Immature natural killer cell (primary cell): ENCODE data around the gene GRPEL2. TPM values are rescaled to one million over a fixed set of nuclear protein-coding genes. Genes with fewer than 3 reads are reported as not detected.

Source experiments
- DNase-seq, 3 donors: peaks; one replicate each; pipeline ENCODE4 v3.0.0; 2022; ENCODE audit warnings: mixed read lengths in 1 of 3
- H3K27ac Mint-ChIP-seq, 6 donors: one replicate each; pipeline ENCODE4 v1.8.0; 2020; ENCODE audit warnings: mixed read lengths in 6 of 6, mild to moderate bottlenecking in 5 of 6, inconsistent platforms in 4 of 6, moderate library complexity in 3 of 6
- H3K27me3 Mint-ChIP-seq, 3 donors: one replicate each; pipeline ENCODE4 v1.8.0; 2020 to 2021; ENCODE audit warnings: low read depth in 3 of 3, mild to moderate bottlenecking in 3 of 3, mixed read lengths in 3 of 3, moderate library complexity in 3 of 3, inconsistent platforms in 1 of 3
- H3K36me3 Mint-ChIP-seq, 3 donors: one replicate each; pipeline ENCODE4 v1.8.0; 2020; ENCODE audit warnings: mixed read lengths in 3 of 3, inconsistent platforms in 2 of 3, mild to moderate bottlenecking in 2 of 3
- H3K4me1 Mint-ChIP-seq, 2 donors: one replicate each; pipeline ENCODE4 v1.8.0; 2020; ENCODE audit warnings: inconsistent platforms in 2 of 2, mild to moderate bottlenecking in 2 of 2, mixed read lengths in 2 of 2, moderate library complexity in 1 of 2
- H3K4me3 Mint-ChIP-seq, 5 donors: one replicate each; pipeline ENCODE4 v1.8.0; 2020; ENCODE audit warnings: mild to moderate bottlenecking in 5 of 5, mixed read lengths in 5 of 5, inconsistent platforms in 3 of 5, moderate library complexity in 3 of 5
- H3K9me3 Mint-ChIP-seq, 6 donors: one replicate each; pipeline ENCODE4 v1.8.0; 2020; ENCODE audit warnings: mild to moderate bottlenecking in 6 of 6, mixed read lengths in 6 of 6, inconsistent platforms in 4 of 6, moderate library complexity in 3 of 6
- polyA plus RNA-seq, 3 donors: library from polyadenylated mRNA; unstranded; fragments of 300-500 nt; fragmentation: Illumina TruSeq; gene quantifications; one replicate each; pipeline ENCODE4 v1.2.3, GENCODE V29; 2021

Gene GRPEL2
- polyA plus RNA-seq, 3 donors from 2014 or later: 0.88 to 4.5 (median 2.6) TPM

DNA sequence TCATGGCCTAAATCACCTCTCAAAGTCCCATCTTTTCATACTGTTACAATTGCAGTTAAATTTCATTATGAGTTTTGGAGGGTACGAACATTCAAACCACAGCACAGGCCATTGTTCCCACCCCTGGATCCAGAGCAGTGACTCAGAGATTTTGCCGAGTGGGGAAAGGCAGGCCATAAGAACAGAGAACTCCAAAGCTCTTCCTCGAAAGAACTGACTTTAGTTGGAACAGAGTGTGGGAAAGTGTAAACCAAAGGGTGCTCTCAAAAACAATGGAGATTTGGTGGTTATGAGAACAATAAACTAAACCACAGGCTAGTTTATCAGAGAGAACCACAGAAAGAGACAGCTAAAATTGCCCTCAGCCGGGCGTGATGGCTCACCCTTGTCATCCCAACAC, 19.4 kb upstream of the GRPEL2 start:
- no peak overlapping the region for H3K4me3 Mint-ChIP-seq
- no peak overlapping the region for H3K27ac Mint-ChIP-seq
- no peaks in the 10 kb centered on the region for H3K9me3 Mint-ChIP-seq
- no peak for DNase-seq
- no peaks in the 10 kb centered on the region for H3K4me1 Mint-ChIP-seq
- H3K36me3 Mint-ChIP-seq: no peaks in the 10 kb centered on the region
- H3K27me3 Mint-ChIP-seq: peaks cover 0 to 5% (median 2%) of the 10 kb centered on the region in 3 donors

DNA sequence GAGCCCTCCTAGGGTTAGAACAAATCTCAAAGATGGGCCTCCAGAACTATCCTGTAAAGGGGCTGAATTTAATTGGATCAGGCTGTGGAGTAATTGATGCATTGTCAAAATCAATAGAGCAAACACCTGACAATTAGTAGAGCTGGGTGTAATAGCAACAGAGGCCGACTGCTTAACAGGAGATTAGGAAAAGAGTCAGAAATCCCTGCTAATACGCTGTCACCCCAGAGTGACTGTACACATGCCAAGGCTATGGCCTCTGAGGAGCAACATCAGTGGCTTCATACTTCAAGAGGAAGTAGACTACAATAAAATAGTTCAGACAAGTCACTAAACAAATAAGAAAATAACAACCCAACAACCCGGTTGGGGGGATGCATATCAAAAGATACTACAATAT, 18.7 kb upstream of the GRPEL2 start:
- no peaks in the 10 kb centered on the region for H3K9me3 Mint-ChIP-seq
- no peaks in the 10 kb centered on the region for H3K4me1 Mint-ChIP-seq
- H3K27ac Mint-ChIP-seq: no peak overlapping the region
- no peaks in the 10 kb centered on the region for H3K36me3 Mint-ChIP-seq
- peaks cover 1 to 3% (median 2%) of the 10 kb centered on the region in 3 donors for H3K27me3 Mint-ChIP-seq
- H3K4me3 Mint-ChIP-seq: no peak overlapping the region
- no peak for DNase-seq

DNA sequence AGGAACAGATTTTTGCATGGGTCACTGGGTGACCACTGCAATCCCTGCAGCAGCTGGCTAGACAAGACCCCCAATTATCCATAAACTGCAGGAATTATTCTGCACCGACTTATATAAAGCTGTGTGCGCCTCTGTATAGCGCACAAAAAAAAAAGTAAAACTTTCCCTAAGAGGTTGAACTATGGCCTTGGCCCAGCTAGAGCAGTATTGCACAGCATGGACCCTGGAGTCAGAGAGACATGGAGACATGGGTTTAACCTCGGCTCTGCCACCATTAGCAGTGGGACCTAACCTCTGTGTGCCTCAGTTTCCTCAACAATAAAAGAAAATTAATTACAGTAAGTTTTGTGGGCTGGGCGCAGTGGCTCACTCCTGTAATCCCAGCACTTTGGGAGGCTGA, 17.1 kb upstream of the GRPEL2 start:
- no peaks in the 10 kb centered on the region for H3K4me1 Mint-ChIP-seq
- H3K4me3 Mint-ChIP-seq: no peak overlapping the region
- H3K36me3 Mint-ChIP-seq: no peaks in the 10 kb centered on the region
- no peak overlapping the region for H3K27ac Mint-ChIP-seq
- H3K9me3 Mint-ChIP-seq: no peaks in the 10 kb centered on the region
- DNase-seq: no peak
- H3K27me3 Mint-ChIP-seq: peaks cover 3 to 4% (median 3%) of the 10 kb centered on the region in 3 donors

DNA sequence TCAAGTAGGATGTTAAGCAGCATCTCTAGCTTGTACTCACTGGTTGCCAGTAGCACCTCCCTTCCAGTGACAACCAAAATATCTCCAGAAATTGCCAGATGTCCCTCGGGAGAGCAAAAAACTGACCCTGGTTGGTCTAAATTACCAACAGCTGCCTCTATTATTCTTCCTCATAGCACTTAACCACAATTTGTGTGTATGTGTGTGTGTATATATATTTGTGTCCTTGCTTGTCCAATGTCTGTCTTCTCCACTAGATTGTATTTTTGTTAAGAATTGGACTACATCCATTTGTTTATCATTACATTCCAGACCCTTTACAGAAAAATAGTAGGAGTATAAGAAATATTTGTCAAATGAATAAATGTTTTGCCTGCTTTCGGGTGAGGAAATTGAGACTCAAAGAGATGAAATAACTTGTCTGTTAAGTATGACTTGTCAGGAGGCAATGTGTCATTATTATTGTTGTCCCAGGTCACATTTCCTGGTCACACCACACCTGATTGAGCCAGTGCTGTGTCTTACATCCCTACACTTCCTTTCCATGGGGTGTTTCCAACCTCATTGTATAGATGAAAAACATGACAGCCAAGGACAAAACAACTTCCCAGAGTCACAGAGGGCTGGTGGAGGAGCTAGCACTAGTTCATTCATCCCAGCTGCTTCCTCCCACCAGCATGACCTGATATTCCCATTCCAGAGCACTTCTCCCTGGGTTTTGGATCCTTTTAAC, 11.4 kb upstream of the GRPEL2 start:
- H3K4me1 Mint-ChIP-seq: no peaks in the 10 kb centered on the region
- peaks cover 3% of the 10 kb centered on the region in 3 donors for H3K27me3 Mint-ChIP-seq
- no peaks in the 10 kb centered on the region for H3K9me3 Mint-ChIP-seq
- H3K27ac Mint-ChIP-seq: no peak overlapping the region
- peaks cover 0 to 4% (median 0%) of the 10 kb centered on the region in 3 donors for H3K36me3 Mint-ChIP-seq
- no peak for DNase-seq
- H3K4me3 Mint-ChIP-seq: no peak overlapping the region

DNA sequence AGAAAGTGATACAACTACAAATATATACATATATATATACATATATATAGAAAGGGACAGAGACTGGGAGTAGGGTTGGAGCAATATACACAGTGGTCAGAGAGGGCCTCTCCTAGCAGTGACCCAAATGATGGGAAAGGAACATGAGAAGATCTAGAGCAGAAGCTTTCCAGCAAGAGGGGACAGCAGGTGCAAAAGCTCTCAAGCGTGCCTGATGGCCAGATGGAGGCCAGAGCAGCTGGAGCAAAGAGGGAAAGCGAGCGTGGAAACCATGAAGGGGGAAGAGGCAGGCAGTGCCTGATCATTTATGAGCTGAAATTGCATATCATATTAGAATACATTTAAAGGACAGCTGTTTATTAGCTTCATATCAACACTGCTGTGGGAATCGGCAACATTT, 7.6 kb upstream of the GRPEL2 start:
- Mint-ChIP-seq H3K4me1 (no peaks in the 10 kb centered on the region), H3K27me3 (no peaks in the 10 kb centered on the region), H3K9me3 (no peaks in the 10 kb centered on the region), H3K36me3 (peaks cover 0 to 4% (median 0%) of the 10 kb centered on the region in 3 donors), H3K4me3 (no peak overlapping the region), H3K27ac (no peak overlapping the region)
- no peak for DNase-seq

DNA sequence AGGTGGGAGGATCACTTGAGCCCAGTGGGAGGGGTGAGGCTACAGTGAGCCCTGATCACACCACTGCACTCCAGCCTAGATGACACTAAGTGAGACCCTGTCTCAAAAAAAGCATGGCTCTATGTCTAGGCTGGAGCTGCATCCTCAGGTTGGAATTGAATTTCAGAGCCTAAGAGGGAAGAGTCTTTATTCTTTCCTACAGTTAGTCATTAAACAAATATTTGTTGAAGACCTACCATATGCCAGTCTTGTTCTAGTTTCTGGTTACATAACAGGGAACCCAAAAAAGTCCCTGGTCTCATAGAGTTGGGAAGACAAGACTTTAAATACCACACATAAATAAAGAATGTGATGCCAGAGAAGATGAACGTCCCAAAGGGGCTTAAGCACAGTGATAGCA, 6.9 kb upstream of the GRPEL2 start:
- Mint-ChIP-seq H3K27me3 (no peaks in the 10 kb centered on the region), H3K9me3 (no peaks in the 10 kb centered on the region), H3K27ac (no peak overlapping the region), H3K4me1 (no peaks in the 10 kb centered on the region), H3K4me3 (no peak overlapping the region), H3K36me3 (peaks cover 0 to 4% (median 0%) of the 10 kb centered on the region in 3 donors)
- no peak for DNase-seq

DNA sequence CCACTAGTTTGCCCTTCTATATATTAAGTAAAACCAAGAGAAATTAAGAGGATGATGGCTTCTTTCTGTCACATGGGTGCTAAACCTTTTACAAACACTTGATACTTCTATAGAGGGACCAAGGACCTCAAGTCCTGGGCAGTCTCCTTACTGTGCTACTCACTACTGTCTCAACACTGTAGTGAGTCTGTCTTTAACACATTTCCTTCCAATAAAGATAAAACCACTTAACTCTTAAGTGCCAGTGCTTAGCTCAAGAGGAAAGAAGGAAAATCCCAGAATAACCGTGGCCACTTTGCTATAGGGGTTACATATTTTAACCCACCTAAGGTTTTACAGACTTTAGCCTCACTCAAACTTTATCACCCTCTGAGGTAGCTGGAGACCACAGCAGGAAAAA, 4.4 kb upstream of the GRPEL2 start:
- Mint-ChIP-seq H3K27me3 (peaks cover 2 to 9% (median 3%) of the 10 kb centered on the region in 3 donors), H3K9me3 (no peaks in the 10 kb centered on the region), H3K4me3 (no peak overlapping the region), H3K4me1 (peaks cover 21% of the 10 kb centered on the region in 2 donors), H3K36me3 (peaks cover 0 to 4% (median 0%) of the 10 kb centered on the region in 3 donors), H3K27ac (no peak overlapping the region)
- DNase-seq: no peak

DNA sequence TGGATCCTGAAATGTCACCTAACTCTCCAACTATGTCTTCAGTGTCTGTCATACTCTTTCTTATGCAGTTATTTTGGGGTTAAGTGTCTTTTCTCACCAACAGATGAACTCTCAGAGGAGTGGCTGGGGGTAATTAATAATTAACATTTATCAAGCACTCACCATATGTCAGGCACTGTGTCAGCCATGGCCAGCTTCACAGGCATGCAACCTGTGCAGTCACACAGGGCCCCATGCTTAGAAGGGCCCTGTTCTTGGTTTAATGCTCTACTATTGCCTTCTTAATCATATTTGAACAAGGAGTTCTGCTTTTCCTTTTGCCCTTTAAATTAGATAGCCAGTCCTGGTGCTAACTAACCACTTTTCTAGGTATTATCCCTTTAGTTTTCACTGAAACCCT, 3.4 kb upstream of the GRPEL2 start:
- Mint-ChIP-seq H3K36me3 (peaks cover 0 to 4% (median 0%) of the 10 kb centered on the region in 3 donors), H3K4me1 (peaks cover 28% of the 10 kb centered on the region in 2 donors), H3K27ac (peak overlapping the region in 1 of 6 donors; percentile 14), H3K4me3 (no peak overlapping the region), H3K9me3 (no peaks in the 10 kb centered on the region), H3K27me3 (peaks cover 2 to 9% (median 3%) of the 10 kb centered on the region in 3 donors)
- no peak for DNase-seq

DNA sequence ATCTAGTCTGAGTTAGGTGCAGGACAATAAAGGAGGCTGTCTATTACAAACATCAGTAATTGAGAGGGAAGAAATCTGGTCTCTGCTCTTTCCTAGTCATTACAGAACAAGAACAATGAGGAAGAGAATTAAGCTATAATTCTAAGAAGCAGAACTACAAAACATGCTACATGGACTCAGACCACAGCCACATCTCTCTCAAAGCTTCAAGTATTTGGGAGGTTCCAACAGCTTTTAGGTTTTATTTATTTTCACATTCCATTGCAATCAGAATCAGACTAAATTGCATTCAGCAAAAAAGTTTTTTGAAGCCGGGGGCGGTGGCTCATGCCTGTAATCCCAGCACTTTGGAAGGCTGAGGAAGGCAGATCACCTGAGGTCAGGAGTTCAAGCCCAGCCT, 1.1 kb upstream of the GRPEL2 start:
- H3K27ac Mint-ChIP-seq: peak overlapping the region in 5 of 6 donors; percentile 18 to 93 (median 77)
- H3K36me3 Mint-ChIP-seq: peaks cover 6 to 7% (median 6%) of the 10 kb centered on the region in 3 donors
- H3K4me3 Mint-ChIP-seq: peak overlapping the region; percentile 7 to 40 (median 26)
- peaks cover 2 to 13% (median 3%) of the 10 kb centered on the region in 3 donors for H3K27me3 Mint-ChIP-seq
- no peaks in the 10 kb centered on the region for H3K9me3 Mint-ChIP-seq
- no peak for DNase-seq
- peaks cover 43 to 48% of the 10 kb centered on the region in 2 donors for H3K4me1 Mint-ChIP-seq

DNA sequence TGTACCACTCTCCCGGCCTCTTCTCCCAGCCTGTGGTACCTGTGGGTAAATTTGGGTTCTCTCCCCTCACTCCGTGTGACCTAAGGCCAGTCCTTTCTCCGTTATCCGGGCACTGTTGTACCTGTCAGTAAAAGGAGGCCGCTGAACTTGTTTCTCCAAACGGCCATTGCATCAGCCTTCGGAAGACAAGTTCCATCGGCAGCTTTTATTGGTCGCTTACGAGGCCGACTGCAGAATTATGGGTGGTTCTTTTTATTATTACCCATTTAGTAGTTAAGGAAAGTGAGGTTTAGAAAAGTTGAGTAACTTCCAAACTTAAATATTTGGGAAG, 558 bp downstream of the GRPEL2 start:
- Mint-ChIP-seq H3K4me1 (peaks cover 43 to 60% of the 10 kb centered on the region in 2 donors), H3K36me3 (peaks cover 16 to 23% (median 19%) of the 10 kb centered on the region in 3 donors), H3K4me3 (peak overlapping the region; percentile 86 to 94 (median 92)), H3K27ac (peak overlapping the region; percentile 85 to 93 (median 92)), H3K9me3 (no peaks in the 10 kb centered on the region), H3K27me3 (peaks cover 2 to 13% (median 3%) of the 10 kb centered on the region in 3 donors)
- no peak for DNase-seq

DNA sequence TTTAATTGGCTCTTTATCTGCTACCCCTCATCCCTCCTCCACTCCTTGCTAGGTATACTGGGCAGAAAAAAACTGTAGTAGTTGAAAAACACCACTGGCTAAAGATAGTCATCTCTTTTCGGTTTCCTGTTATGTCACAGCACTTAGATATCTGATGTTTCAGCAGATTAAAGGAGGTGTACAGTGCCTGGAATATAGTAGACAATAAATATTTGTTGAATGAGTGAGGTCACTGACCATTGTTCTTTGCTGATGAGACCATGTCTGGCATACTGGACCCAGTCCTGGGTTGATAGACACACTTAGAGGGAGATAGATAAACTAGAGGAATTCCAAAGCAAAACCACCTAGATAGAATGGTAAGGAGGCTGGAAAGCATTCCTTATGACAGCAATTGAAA, 3.2 kb downstream of the GRPEL2 start:
- H3K27ac Mint-ChIP-seq: peak overlapping the region in 2 of 6 donors; percentile 13 to 38

DNA sequence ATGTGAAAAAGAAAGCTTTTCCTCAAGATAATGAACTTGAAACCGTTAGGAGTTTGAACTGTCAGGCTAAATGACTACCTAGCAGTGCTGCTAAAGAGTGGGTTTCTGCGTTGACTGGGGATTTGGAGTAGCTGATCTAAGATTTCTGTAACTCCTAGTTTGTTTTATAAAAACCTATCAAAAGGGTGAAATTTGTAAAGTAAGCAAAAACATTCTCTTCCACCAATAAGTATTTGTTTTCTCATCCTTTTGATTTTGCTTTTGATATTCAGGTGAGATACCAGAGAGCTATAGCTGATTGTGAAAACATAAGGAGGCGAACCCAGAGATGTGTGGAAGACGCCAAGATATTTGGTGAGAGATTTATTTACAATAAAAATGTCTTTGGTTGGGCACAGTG, 4.1 kb downstream of the GRPEL2 start:
- no peak for DNase-seq
- Mint-ChIP-seq H3K27ac (no peak overlapping the region), H3K36me3 (peaks cover 27 to 42% (median 31%) of the 10 kb centered on the region in 3 donors), H3K4me1 (peaks cover 38 to 58% of the 10 kb centered on the region in 2 donors), H3K9me3 (no peaks in the 10 kb centered on the region), H3K4me3 (no peak overlapping the region), H3K27me3 (peaks cover 2 to 9% (median 3%) of the 10 kb centered on the region in 3 donors)

More for the DNA sequence above, 3.2 kb downstream of the GRPEL2 start:
- Mint-ChIP-seq H3K27me3 (peaks cover 2 to 13% (median 3%) of the 10 kb centered on the region in 3 donors), H3K36me3 (peaks cover 27 to 40% (median 28%) of the 10 kb centered on the region in 3 donors), H3K4me3 (peak overlapping the region in 1 of 5 donors; percentile 55), H3K9me3 (no peaks in the 10 kb centered on the region), H3K4me1 (peaks cover 43 to 60% of the 10 kb centered on the region in 2 donors)
- DNase-seq: no peak

DNA sequence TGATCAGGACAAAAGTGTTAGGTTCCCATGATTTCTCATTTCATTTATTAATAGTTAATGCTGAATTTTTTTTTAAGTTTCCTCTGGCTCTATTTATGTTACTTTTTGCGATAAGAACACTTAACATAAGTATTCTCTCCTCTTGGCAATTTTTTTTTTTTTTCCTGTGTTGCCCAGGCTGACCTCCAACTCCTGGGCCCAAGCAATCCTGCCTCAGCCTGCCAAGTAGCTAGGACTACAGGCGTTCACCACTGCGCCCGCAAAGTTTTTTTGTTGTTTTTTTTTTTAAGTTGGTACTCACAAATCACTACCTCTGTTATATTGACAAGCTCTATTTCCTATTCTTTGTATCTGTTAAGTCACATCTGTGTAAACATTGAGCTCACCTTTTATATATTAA, 6.9 kb downstream of the GRPEL2 start:
- H3K36me3 Mint-ChIP-seq: peaks cover 32 to 47% (median 37%) of the 10 kb centered on the region in 3 donors
- peaks cover 18 to 53% of the 10 kb centered on the region in 2 donors for H3K4me1 Mint-ChIP-seq
- H3K4me3 Mint-ChIP-seq: no peak overlapping the region
- peaks cover 0 to 2% (median 0%) of the 10 kb centered on the region in 3 donors for H3K27me3 Mint-ChIP-seq
- peak overlapping the region in 1 of 6 donors; percentile 36 for H3K27ac Mint-ChIP-seq
- no peak for DNase-seq
- H3K9me3 Mint-ChIP-seq: no peaks in the 10 kb centered on the region

DNA sequence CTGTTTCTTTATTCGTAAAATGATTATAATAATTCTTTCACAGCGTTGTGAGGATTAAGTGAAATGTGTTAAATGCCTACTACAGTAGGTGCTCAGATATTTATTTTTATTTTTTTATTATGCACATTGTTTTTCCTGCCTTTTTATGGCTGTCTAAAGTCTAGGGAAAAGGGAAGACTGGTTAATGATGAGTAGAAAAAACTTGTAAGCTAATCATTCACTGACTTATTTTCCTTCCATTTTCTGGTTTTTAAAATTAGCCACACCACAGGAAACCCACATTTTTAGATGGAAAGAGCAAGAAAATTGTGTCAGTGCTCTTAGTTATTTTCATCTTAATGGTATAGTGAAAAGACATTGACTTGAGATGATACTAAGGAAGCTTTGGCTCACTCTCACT, 8.6 kb downstream of the GRPEL2 start:
- Mint-ChIP-seq H3K4me3 (no peak overlapping the region), H3K27me3 (peaks cover 0 to 7% (median 0%) of the 10 kb centered on the region in 3 donors), H3K27ac (peak overlapping the region in 1 of 6 donors; percentile 23), H3K9me3 (no peaks in the 10 kb centered on the region), H3K36me3 (peaks cover 27 to 41% (median 30%) of the 10 kb centered on the region in 3 donors), H3K4me1 (peaks cover 18 to 50% of the 10 kb centered on the region in 2 donors)
- DNase-seq: no peak
